Spleen (tissue), 7 donors: ENCODE data around the gene AMPH.

Experiments
- POLR2AphosphoS5 ChIP-seq, 3 donors: sonication (generic); formaldehyde crosslinking; IDR thresholded peaks; one replicate each; pipeline ENCODE4 v1.5.1; 2017; ENCODE audit warnings: antibody characterized with exemption in 3 of 3
- TF ChIP-seq, protein P1 (sequence below), 11 experiments: fragments of 200-600 bp in 7 of 11; fragments of 450-650 bp in 4 of 11; sonication (generic) in 4 of 11; IDR thresholded peaks in 8 of 11; conservative IDR thresholded peaks in 3 of 11; 1 replicate in 7 of 11; 2 replicates in 4 of 11; pipeline versions ENCODE4 v1.4.0 to v1.8.0; 2016 to 2021; ENCODE audit warnings: antibody characterized with exemption in 11 of 11, inconsistent platforms in 4 of 11, mild to moderate bottlenecking in 1 of 11
- donor health status: DM: no; HTN: no; CAD: no; lungs with moderate emphysema.
- donor health status: DM: no; HTN: no; CAD: no.
- donor health status: DM: no; HTN: no; CAD: no.

DNA sequence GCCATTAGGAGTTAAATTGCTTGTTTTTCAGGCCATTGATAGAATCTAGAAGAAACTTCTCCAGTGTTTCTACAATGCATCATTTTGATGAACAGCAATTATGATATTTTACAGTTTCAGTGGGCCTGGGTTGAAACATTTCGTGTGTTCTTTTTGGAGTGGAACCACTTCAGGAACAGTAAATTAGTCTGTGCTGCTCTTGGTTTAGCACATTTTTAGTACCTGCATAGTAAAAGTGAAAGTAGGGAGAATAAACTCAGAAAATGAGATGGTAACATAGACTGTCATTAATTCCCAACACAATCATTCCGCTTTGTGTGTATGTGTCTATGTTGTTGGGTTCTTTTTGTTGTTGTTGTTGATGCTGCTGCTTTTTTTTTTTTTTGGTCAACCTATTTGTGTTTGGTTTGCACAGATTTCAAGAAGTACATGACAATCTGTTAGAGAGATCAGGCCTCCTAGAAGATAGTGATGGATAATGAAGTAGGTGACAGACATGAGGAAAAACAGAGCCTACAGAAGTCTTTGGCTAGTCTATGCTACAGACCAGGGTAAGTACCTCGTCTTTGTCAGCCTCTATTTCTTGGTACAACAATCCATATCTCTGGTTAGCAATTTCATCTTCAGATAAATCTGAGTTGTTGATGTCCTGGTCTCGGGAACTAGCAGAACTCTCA is 203.8 kb downstream of the AMPH start:
- no peak for TF ChIP-seq POLR2AphosphoS5 (IDR thresholded peaks at IDR 0.05)
- TF ChIP-seq, protein P1, sequence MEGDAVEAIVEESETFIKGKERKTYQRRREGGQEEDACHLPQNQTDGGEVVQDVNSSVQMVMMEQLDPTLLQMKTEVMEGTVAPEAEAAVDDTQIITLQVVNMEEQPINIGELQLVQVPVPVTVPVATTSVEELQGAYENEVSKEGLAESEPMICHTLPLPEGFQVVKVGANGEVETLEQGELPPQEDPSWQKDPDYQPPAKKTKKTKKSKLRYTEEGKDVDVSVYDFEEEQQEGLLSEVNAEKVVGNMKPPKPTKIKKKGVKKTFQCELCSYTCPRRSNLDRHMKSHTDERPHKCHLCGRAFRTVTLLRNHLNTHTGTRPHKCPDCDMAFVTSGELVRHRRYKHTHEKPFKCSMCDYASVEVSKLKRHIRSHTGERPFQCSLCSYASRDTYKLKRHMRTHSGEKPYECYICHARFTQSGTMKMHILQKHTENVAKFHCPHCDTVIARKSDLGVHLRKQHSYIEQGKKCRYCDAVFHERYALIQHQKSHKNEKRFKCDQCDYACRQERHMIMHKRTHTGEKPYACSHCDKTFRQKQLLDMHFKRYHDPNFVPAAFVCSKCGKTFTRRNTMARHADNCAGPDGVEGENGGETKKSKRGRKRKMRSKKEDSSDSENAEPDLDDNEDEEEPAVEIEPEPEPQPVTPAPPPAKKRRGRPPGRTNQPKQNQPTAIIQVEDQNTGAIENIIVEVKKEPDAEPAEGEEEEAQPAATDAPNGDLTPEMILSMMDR (IDR thresholded peaks at IDR 0.05 in 8 of 11, conservative IDR thresholded peaks at IDR 0.05 in 3 of 11): no peak
